ENCODE measurements around the gene ZBTB45.

The ZBTB45 gene

DNA sequence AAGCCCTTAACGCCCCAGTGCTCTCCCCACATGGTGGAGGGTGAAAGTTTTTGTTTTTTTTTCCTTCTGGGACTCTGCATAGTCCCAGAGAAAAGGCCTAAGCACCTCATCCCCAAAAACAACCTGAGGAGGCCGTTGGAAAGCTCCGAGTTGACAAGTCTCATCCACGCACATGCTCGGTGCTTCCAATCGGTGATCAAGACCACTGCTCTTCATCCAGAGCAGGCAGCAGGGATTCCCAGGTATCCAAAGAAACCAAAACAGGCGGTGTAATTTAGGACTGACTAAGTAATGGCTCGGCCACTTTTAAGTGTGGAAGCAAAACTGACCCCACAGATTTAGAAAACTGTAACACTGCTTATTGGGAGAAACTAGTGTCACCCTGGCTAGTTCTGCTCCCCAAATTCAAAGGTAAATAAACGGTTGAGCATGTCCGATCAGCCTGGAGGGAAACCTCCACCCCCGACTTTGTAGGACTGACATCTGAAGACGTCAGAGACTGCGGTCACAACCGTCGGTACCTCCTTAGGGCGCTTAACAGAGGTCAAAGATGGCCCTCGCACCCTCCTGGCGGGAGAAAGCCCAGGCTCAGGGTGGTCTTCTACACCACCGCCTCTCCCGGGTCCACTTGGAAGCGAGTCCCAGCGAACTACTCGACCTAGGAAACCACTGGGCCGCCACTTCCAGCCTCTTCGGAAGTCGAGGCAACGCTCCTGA is 44.5 kb downstream of the ZBTB45 start:
- TF ChIP-seq TOX (CRISPR knock-in tag; IDR thresholded peaks at IDR 0.05; ENCODE audit: borderline replicate concordance): no peak
- TF ChIP-seq ESRRG (CRISPR knock-in tag; IDR thresholded peaks at IDR 0.05): no peak
- no peak for TF ChIP-seq RARB (CRISPR knock-in tag; IDR thresholded peaks at IDR 0.05)
- TF ChIP-seq OSR1 (CRISPR knock-in tag; IDR thresholded peaks at IDR 0.05): no peak
- TF ChIP-seq, protein P1, sequence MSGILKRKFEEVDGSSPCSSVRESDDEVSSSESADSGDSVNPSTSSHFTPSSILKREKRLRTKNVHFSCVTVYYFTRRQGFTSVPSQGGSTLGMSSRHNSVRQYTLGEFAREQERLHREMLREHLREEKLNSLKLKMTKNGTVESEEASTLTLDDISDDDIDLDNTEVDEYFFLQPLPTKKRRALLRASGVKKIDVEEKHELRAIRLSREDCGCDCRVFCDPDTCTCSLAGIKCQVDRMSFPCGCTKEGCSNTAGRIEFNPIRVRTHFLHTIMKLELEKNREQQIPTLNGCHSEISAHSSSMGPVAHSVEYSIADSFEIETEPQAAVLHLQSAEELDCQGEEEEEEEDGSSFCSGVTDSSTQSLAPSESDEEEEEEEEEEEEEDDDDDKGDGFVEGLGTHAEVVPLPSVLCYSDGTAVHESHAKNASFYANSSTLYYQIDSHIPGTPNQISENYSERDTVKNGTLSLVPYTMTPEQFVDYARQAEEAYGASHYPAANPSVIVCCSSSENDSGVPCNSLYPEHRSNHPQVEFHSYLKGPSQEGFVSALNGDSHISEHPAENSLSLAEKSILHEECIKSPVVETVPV (CRISPR knock-in tag; IDR thresholded peaks at IDR 0.05): no peak
- no peak for TF ChIP-seq BACH2 (CRISPR knock-in tag; IDR thresholded peaks at IDR 0.05; ENCODE audit: borderline replicate concordance)
- TF ChIP-seq, protein P2, sequence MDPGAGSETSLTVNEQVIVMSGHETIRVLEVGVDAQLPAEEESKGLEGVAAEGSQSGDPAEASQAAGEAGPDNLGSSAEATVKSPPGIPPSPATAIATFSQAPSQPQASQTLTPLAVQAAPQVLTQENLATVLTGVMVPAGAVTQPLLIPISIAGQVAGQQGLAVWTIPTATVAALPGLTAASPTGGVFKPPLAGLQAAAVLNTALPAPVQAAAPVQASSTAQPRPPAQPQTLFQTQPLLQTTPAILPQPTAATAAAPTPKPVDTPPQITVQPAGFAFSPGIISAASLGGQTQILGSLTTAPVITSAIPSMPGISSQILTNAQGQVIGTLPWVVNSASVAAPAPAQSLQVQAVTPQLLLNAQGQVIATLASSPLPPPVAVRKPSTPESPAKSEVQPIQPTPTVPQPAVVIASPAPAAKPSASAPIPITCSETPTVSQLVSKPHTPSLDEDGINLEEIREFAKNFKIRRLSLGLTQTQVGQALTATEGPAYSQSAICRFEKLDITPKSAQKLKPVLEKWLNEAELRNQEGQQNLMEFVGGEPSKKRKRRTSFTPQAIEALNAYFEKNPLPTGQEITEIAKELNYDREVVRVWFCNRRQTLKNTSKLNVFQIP (CRISPR knock-in tag; IDR thresholded peaks at IDR 0.05; ENCODE audit: borderline replicate concordance, low read depth): no peak
- TF ChIP-seq ARNTL (CRISPR knock-in tag; IDR thresholded peaks at IDR 0.05; ENCODE audit: borderline replicate concordance, low read depth): no peak
- peak; percentile 3 for ATAC-seq

DNA sequence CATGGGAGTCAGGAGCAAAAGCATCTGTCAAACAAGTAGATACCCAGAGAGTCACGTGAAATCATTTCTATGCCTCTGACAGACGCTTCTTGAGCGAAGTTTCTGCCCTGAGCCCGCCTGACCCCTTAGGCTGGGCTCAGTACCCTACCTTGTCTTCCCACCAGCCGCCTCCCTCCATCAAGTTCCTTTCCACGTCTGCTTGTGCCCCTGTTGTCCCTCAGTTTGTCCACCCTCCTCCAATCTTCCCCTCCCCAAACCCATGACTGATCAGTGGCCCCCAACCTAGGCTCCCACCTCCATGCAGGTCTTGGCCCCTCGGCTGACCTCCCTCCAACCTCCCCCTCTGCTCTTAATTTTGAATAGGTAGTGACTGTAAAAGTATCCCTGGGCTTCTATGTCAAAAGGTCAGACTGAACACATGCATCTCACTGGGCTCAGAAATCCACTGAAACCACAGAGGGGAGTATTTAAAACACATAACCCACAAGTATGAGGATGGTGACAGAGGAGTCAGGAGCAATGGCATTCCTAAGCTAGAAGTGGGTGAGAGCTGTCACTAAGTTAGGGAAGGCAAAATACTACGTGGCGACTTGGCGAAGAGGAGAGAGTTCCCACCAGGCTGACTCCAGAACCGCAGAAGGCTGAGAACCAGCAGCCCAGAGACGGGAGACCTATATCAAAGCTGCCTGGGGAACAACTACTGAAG is 45.2 kb downstream of the ZBTB45 start:
- no peak for TF ChIP-seq GLIS3 (CRISPR knock-in tag; IDR thresholded peaks at IDR 0.05)
- TF ChIP-seq, protein P3, sequence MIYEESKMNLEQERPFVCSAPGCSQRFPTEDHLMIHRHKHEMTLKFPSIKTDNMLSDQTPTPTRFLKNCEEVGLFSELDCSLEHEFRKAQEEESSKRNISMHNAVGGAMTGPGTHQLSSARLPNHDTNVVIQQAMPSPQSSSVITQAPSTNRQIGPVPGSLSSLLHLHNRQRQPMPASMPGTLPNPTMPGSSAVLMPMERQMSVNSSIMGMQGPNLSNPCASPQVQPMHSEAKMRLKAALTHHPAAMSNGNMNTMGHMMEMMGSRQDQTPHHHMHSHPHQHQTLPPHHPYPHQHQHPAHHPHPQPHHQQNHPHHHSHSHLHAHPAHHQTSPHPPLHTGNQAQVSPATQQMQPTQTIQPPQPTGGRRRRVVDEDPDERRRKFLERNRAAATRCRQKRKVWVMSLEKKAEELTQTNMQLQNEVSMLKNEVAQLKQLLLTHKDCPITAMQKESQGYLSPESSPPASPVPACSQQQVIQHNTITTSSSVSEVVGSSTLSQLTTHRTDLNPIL (CRISPR knock-in tag; IDR thresholded peaks at IDR 0.05; ENCODE audit: low read depth): no peak
- no peak for TF ChIP-seq OSR1 (CRISPR knock-in tag; IDR thresholded peaks at IDR 0.05)
- TF ChIP-seq ZFP30 (CRISPR knock-in tag; IDR thresholded peaks at IDR 0.05): no peak
- no peak for TF ChIP-seq BACH2 (CRISPR knock-in tag; IDR thresholded peaks at IDR 0.05; ENCODE audit: borderline replicate concordance)
- TF ChIP-seq ZC3H10 (CRISPR knock-in tag; IDR thresholded peaks at IDR 0.05): no peak
- TF ChIP-seq ISL1 (CRISPR knock-in tag; IDR thresholded peaks at IDR 0.05): no peak
- no peak for TF ChIP-seq ARNTL (CRISPR knock-in tag; IDR thresholded peaks at IDR 0.05; ENCODE audit: borderline replicate concordance, low read depth)
- no peak for TF ChIP-seq CSDC2 (CRISPR knock-in tag; IDR thresholded peaks at IDR 0.05)
- no peak for TF ChIP-seq PPARA (CRISPR knock-in tag; IDR thresholded peaks at IDR 0.05; ENCODE audit: borderline replicate concordance)
- ATAC-seq: no peak

DNA sequence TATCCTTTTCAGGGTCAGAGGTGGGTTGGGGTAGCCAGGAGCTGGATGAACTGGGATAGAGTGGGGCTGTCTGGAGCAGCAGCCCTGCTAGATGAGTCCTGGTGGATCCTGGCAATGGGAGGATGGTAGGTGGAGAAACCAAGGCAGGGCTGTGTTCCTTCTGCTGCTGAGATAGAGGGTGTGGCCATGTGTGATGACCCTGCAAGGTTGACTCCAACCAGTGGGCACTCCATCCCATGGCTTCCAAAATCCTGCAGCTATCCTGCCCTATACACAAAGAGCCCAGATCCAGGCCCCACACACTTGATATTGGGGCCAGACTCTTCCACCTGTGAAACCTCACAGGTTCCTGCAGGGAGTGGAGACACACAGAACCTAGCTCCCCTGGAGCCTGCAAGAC is 45.8 kb downstream of the ZBTB45 start:
- ATAC-seq: no peak
- TF ChIP-seq RARB (CRISPR knock-in tag; IDR thresholded peaks at IDR 0.05) (no peak), PPARA (CRISPR knock-in tag; IDR thresholded peaks at IDR 0.05; ENCODE audit: borderline replicate concordance) (no peak), OSR1 (CRISPR knock-in tag; IDR thresholded peaks at IDR 0.05) (no peak), CSDC2 (CRISPR knock-in tag; IDR thresholded peaks at IDR 0.05) (no peak), BACH2 (CRISPR knock-in tag; IDR thresholded peaks at IDR 0.05; ENCODE audit: borderline replicate concordance) (no peak), ZNF70 (CRISPR knock-in tag; IDR thresholded peaks at IDR 0.05) (no peak), TCF4 (CRISPR knock-in tag; IDR thresholded peaks at IDR 0.05; ENCODE audit: borderline replicate concordance) (no peak), ZC3H10 (CRISPR knock-in tag; IDR thresholded peaks at IDR 0.05) (no peak), ZFP3 (CRISPR knock-in tag; IDR thresholded peaks at IDR 0.05) (no peak), ZFP30 (CRISPR knock-in tag; IDR thresholded peaks at IDR 0.05) (no peak), ZNF8 (CRISPR knock-in tag; IDR thresholded peaks at IDR 0.05) (no peak), GLIS3 (CRISPR knock-in tag; IDR thresholded peaks at IDR 0.05) (no peak), ISL1 (CRISPR knock-in tag; IDR thresholded peaks at IDR 0.05) (no peak), TOX (CRISPR knock-in tag; IDR thresholded peaks at IDR 0.05; ENCODE audit: borderline replicate concordance) (no peak), ESRRG (CRISPR knock-in tag; IDR thresholded peaks at IDR 0.05) (no peak)
- TF ChIP-seq, protein P4, sequence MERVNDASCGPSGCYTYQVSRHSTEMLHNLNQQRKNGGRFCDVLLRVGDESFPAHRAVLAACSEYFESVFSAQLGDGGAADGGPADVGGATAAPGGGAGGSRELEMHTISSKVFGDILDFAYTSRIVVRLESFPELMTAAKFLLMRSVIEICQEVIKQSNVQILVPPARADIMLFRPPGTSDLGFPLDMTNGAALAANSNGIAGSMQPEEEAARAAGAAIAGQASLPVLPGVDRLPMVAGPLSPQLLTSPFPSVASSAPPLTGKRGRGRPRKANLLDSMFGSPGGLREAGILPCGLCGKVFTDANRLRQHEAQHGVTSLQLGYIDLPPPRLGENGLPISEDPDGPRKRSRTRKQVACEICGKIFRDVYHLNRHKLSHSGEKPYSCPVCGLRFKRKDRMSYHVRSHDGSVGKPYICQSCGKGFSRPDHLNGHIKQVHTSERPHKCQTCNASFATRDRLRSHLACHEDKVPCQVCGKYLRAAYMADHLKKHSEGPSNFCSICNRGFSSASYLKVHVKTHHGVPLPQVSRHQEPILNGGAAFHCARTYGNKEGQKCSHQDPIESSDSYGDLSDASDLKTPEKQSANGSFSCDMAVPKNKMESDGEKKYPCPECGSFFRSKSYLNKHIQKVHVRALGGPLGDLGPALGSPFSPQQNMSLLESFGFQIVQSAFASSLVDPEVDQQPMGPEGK (CRISPR knock-in tag; IDR thresholded peaks at IDR 0.05; ENCODE audit: borderline replicate concordance): no peak
- TF ChIP-seq, protein P1 (CRISPR knock-in tag; IDR thresholded peaks at IDR 0.05): no peak

Measured in SK-N-SH treated with all-trans-retinoic acid at 6 μM for 48 hours (cell line).